Measurements from ENCODE around the gene PPP1R15A.

GRCh38 chr19:48853483-48853882 is 18.7 kb upstream of the PPP1R15A start:
- TF ChIP-seq CTCF (conservative IDR thresholded peaks at IDR 0.05) (no peak), ZFX (IDR thresholded peaks at IDR 0.05) (no peak)

Data from C4-2B (cell line).